HG02870 (cell line): ENCODE measurements around the gene SMG7.
A peak's percentile ranks its signal among the peaks of the same experiment; 100 is the strongest.

Experiments used
- ATAC-seq: cut with Tn5 transposase; IDR thresholded peaks from one replicate; pipeline ENCODE4 v1.9.1; 2021; ENCODE audit warnings: mild to moderate bottlenecking, moderate library complexity; ENCODE audit not compliant: unreplicated experiment

SMG7 gene

GRCh38 chr1:183466781-183467180 lies 5.5 kb upstream of the SMG7 start:
- ATAC-seq = no peak

- ATAC-seq = no peak
Observed at GRCh38 chr1:183467687-183468086, 4.6 kb upstream of the SMG7 start.

- ATAC-seq = peak; percentile 28
Observed at GRCh38 chr1:183470147-183470960, 1.9 kb upstream of the SMG7 start.

DNA sequence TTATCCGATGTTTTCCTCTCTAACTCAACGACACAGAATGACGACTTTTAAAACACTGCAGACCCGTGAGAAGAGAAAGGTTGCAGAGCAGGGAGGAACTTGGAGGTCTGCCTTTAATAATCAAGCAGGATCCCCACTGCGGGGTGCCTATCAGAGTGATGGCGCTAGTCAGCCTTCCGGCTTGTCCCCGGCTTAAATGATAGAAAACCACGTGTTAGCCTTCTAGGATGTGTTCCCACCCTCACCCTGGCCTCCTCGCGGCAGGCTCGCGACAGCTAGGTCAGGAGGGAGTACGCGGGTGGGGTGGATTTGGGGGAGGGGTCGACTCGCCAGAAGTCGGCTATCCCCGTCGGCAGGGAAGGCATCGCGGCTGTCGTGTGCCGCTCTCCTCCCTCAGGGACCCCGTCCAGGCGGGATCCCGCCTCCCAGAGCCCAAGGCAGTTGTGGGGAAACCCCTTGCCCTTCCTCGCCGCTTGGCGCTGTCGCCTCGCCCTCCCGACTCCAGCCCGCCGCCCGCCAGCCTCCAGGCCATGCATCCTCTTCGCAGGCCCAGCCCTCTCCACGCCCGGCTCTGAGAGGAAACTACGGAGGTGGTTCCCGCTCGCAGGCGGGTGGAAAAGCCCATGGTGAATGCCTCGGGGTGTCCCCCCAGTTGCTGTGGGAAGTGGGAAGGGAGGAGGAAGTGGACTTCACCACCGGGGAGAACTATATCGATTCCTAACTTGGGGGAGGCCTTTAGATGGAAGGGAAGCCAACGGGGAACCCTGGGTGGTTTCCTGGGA lies 1.1 kb upstream of the SMG7 start:
- peak; percentile 23 for ATAC-seq

GRCh38 chr1:183471743-183472487 lies 384 bp upstream of the SMG7 start:
- ATAC-seq = peak; percentile 50

DNA sequence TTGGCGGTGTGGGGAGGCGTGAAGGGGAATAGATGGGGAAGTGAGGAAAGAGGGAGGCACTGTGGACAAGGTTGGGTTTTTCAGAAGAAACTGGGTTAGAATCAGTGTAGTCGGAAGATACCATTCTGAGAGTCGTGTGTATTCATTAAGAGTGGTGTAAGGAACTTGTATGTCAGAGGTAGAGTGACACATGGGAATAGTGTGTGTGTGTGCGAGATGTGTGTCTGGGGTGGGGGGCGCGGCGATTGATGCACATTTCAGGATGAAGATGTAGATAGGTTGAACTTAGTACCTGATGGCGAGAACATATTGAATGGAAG lies 878 bp downstream of the SMG7 start:
- ATAC-seq = no peak

- no peak for ATAC-seq
Observed at GRCh38 chr1:183476081-183476480, 3.8 kb downstream of the SMG7 start.

DNA sequence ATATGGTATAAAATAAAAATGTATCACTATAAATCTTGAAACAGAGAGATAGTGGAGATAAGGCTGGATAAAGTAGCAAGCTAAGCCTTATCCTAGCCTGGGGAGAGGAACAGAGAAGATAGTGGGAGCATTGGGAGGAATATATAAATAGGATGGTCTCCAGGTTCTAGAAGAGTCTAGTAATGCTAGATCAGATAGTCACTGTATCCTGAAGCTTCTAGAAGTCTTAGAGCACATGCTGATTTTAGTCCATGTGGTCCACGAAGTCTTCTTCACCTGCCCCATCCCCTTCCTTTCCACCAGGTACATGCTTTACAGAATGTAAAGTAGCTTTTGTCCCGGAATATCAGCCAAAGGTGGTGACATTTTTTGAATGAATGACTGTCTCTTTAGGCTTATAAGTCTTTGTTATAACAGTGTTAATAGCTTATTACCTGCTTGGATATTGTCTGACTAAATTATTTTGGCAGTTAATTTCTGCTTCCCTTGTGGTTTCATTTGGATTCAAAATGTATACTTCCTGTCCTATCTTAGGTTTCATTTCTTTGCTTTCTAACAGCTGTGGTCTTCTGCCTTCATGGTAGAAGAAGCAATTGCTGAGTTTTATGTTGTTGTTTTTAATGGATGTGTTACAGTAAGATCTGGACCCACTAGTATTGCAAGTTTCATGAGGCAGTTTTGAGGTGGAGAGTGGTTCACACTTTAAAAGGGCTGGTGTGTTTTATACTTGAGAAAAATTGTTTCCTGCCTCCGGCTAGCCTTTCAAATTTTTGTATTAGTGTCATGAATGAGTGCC lies 5.9 kb downstream of the SMG7 start:
- ATAC-seq = peak; percentile 46

- ATAC-seq = peak; percentile 61
Observed at GRCh38 chr1:183480971-183481441, 8.7 kb downstream of the SMG7 start.

- ATAC-seq = no peak
Observed at GRCh38 chr1:183483224-183483623, 10.9 kb downstream of the SMG7 start.

DNA sequence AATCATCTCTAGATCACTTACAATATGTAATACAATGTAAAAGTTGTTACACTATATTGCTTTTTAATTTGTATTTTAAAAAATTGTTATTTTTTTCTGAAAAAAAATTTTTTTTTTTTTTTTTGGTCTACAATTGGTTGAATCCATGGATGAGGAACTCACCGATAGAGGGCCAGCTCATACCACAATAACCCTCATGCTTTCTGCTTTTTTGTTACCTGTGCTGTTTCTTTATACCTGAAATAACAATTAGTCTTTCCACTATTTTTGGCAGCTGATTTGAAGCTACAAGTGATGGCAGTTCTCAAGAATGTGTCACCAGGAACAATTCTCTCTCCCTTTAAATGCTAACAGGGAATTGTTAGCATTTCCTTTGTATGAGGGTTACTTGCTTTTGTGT lies 12.0 kb downstream of the SMG7 start:
- no peak for ATAC-seq

DNA sequence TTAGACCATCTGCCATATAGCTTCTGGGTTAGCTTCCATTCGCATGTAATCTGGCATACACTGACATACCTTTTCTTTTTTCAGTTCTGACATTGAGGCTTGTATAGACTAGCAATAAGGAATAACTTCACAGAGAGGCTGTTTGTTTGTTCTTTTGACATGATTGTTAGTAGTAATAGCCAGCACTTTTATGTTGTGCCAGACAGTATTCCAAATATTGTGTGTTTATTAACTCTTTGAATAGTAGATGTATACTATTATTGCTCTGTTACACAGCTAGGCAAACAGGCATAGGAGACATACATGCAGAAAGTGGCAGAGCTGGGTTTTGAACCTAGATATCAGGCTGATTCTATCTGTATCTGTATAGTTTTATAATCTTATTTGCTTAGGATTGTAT lies 12.6 kb downstream of the SMG7 start:
- no peak for ATAC-seq

- no peak for ATAC-seq
Observed at GRCh38 chr1:183487674-183488442, 15.6 kb downstream of the SMG7 start.

DNA sequence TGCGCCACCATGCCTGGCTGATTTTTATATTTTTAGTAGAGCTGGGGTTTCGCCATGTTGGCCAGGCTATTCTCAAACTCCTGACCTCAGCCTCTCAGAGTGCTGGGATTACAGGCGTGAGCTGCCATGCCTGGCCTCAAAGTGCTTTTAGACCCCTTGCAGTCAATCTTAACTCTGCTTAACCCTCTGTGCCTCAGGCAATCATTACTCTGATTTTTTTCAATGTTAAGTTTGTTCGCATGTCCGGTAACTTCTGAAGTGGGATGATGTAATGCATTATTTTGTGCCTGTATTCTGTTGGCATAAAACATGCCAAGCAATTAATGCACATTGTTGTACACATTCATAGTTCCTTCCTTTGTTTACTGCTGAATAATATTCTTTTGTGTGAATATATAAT lies 18.6 kb downstream of the SMG7 start:
- no peak for ATAC-seq

GRCh38 chr1:183493540-183494245 lies 21.4 kb downstream of the SMG7 start:
- no peak for ATAC-seq

DNA sequence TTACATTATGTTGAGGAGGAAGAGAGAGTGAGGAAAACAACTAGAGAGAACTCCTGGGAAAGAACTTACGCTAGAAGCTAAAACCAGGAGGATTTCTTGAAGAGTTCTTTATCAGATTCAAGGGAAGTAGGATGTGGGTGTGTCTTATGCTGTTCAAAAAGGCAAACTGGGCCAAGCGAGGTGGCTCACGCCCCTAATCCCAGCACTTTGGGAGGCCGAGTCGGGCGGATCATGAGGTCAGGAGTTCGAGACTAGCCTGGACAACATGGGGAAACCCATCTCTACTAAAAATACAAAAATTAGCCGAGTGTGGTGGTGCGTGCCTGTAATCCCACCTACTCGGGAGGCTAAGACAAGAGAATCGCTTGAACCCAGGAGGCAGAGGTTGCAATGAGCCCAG lies 23.1 kb downstream of the SMG7 start:
- ATAC-seq = no peak

DNA sequence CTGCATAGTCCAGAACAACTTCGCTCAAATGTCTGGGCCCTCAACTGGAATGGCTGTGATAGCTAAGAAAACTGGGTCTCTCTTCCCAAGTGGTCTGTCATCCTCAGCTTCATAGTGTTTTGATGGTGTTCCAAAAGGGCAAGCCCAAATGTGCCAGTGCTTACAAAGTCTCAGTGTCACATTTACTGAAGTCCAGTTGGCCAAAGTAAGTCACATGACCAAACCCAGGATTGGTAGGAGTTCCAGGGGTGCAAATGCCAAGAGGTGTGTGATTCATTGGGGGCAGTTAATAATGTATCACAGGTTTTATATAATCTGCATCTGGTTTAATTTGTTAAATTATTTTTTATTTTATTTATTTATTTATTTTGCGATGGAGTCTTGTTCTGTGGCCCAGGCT lies 24.9 kb downstream of the SMG7 start:
- no peak for ATAC-seq

DNA sequence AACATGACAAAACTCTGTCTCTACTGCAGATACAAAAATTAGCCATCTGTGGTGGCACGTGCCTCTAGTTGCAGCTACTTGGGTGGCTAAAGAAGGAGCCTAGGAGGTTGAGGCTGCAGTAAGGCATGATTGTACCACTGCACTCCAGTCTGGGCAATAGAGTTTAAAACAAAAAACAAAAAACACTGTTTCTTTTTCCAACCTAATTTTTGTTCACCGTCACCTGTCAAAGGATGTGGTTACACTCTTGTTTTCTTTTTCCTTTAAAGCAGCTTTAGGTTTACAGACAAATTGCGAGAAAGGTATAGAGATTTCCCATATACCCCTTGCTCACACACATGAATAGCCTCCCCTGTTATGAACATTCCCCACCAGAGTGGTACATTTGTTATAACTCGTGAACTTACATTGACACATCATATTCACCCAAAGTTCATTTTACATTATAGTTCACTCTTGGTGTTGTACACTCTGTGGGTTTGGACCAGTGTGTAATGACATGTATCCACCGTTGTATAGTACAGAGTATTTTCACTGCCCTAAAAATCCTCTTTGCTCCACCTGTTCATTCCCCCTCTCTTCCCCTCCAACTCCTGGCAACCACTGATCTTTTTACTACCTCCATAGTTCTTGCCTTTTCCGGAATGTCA lies 26.2 kb downstream of the SMG7 start:
- ATAC-seq = no peak
